ENCODE data around the gene ADARB2.

The ADARB2 gene

DNA sequence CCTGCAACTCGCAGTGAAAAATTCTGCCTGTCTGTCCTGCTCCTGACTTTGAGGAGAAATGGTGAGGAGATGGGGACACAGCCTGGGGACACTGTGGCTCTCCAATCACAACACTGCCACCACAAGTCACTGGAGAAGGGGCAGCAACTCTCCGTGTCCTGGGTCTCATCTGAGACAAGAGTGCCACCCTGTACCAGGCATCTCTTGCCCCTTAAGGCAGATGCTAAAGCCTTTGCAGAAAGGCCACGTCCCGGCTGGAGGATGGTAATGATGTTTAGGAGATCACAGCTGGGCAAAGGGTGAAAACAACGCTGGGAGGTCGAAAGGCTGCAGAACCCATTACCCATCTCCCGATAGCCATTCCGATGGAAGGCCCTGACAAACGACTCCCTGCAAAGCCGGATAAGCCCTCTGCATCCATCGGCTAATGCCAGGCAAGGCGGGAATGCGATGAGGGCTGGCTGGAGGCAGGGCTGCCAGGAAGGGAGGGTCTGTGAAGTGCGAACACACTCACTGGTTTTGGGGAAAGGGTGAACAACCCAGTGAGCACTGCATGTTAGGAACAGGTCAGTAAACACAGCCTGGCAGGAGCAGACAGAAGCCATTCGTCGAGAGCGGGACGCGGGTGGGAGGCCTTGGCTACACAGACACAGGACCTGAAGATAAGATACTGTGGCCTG, 190.8 kb downstream of the ADARB2 start:
- H3K4me3 ChIP-seq (ENCODE audit: control insufficient read depth, low read depth, low read length): no peak overlapping the region
- TF ChIP-seq, protein P1, sequence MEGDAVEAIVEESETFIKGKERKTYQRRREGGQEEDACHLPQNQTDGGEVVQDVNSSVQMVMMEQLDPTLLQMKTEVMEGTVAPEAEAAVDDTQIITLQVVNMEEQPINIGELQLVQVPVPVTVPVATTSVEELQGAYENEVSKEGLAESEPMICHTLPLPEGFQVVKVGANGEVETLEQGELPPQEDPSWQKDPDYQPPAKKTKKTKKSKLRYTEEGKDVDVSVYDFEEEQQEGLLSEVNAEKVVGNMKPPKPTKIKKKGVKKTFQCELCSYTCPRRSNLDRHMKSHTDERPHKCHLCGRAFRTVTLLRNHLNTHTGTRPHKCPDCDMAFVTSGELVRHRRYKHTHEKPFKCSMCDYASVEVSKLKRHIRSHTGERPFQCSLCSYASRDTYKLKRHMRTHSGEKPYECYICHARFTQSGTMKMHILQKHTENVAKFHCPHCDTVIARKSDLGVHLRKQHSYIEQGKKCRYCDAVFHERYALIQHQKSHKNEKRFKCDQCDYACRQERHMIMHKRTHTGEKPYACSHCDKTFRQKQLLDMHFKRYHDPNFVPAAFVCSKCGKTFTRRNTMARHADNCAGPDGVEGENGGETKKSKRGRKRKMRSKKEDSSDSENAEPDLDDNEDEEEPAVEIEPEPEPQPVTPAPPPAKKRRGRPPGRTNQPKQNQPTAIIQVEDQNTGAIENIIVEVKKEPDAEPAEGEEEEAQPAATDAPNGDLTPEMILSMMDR (IDR thresholded peaks at IDR 0.05; ENCODE audit: control insufficient read depth, insufficient read depth, low read depth, low read length, missing control alignments): no peak
- DNase-seq (ENCODE audit: low read depth): no peak

- DNase-seq (ENCODE audit: low read depth): no peak
- TF ChIP-seq, protein P1 (IDR thresholded peaks at IDR 0.05; ENCODE audit: control insufficient read depth, insufficient read depth, low read depth, low read length, missing control alignments): no peak
- no peak overlapping the region for H3K4me3 ChIP-seq (ENCODE audit: control insufficient read depth, low read depth, low read length)
Observed at GRCh38 chr10:1545524-1545923, 191.8 kb downstream of the ADARB2 start.

GRCh38 chr10:1544929-1545328, 192.4 kb downstream of the ADARB2 start:
- TF ChIP-seq, protein P1 (IDR thresholded peaks at IDR 0.05; ENCODE audit: control insufficient read depth, insufficient read depth, low read depth, low read length, missing control alignments): no peak
- no peak for DNase-seq (ENCODE audit: low read depth)

GRCh38 chr10:1544209-1544673, 193.1 kb downstream of the ADARB2 start:
- no peak for DNase-seq (ENCODE audit: low read depth)
- TF ChIP-seq, protein P1 (IDR thresholded peaks at IDR 0.05; ENCODE audit: control insufficient read depth, insufficient read depth, low read depth, low read length, missing control alignments): no peak
- H3K4me3 ChIP-seq (ENCODE audit: control insufficient read depth, low read depth, low read length): no peak overlapping the region

More at GRCh38 chr10:1544929-1545328, 192.4 kb downstream of the ADARB2 start:
- no peak overlapping the region for H3K4me3 ChIP-seq (ENCODE audit: control insufficient read depth, low read depth, low read length)

DNA sequence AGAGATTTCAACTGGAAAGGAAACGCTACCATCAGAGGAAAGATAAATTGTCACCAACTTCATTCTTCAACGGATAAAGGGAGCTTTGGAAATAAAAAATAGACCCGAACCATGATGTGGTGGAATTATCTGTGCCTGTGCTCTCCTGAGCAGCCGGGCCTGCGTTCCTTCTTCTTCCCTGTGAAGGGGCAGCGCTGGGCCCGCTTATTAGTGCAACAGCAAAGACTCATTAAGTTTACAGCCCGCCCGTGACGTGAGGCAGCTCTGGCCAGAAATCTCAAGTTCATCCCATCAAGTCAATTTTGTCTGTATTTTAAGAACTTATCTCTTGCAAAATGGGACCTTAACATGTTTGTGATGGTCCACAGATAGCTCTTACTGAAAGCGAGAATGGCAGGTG, 193.7 kb downstream of the ADARB2 start:
- DNase-seq (ENCODE audit: low read depth): no peak
- H3K4me3 ChIP-seq (ENCODE audit: control insufficient read depth, low read depth, low read length): no peak overlapping the region
- TF ChIP-seq, protein P1 (IDR thresholded peaks at IDR 0.05; ENCODE audit: control insufficient read depth, insufficient read depth, low read depth, low read length, missing control alignments): no peak

DNA sequence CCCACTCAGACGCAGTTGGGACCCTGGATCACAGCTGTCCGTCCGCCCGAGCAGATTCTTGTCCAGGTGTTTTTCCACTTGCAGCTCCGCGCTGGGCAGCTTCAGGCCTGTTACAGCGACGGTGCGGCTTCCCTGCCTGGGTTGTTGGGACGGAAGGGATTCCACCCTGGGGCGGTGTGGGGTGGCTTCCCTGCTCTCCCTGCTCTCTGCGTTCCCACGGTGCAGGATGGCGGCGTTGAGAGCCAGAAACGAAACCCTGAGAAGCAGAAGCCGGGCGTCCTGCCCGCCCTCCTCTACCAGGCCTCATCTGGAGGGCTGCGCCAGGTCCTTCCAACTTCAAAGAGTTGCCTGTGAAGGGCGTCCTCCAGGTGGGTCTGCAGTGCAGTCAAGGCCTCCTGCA, 194.4 kb downstream of the ADARB2 start:
- no peak for DNase-seq (ENCODE audit: low read depth)
- no peak overlapping the region for H3K4me3 ChIP-seq (ENCODE audit: control insufficient read depth, low read depth, low read length)
- TF ChIP-seq, protein P1 (IDR thresholded peaks at IDR 0.05; ENCODE audit: control insufficient read depth, insufficient read depth, low read depth, low read length, missing control alignments): no peak

All from AG09309 (cell line).